HG03432 (cell line): ENCODE data around the gene ERN2.
"Not testable (repeated sequence)": the region's sequence is repeated elsewhere in the genome, so short reads cannot be mapped to it uniquely, and the experiment has no call there.

ENCODE experiments used
- ATAC-seq: cut with Tn5 transposase; IDR thresholded peaks from one replicate; pipeline ENCODE4 v1.9.1; 2021; ENCODE audit warnings: mild to moderate bottlenecking, moderate library complexity; ENCODE audit not compliant: unreplicated experiment

The ERN2 gene

DNA sequence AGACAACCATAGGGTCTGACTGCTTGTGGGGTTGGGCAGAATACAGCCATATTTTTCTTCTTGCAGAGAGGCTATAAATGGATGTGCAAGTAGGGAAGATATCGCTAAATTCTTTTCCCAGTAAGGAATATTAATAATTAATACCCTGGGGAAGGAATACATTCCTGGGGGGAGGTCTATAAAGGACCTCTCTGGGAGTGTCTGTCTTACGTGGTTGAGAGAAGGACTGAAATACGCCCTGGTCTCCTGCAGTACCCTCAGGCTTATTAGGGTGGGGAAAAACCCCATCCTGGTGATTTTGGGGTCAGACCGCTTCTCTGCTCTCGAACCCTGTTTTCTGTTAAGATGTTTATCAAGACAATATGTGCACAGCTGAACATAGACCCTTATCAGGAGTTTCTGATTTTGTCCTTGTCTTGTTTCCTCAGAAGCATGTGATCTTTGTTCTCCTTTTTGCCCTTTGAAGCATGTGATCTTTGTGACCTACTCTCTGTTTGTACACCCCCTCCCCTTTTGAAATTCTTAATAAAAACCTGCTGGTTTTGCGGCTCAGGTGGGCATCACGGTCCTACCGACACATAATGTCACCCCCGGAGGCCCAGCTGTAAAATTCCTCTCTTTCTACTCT, 9.7 kb upstream of the ERN2 start:
- not testable (repeated sequence) for ATAC-seq

DNA sequence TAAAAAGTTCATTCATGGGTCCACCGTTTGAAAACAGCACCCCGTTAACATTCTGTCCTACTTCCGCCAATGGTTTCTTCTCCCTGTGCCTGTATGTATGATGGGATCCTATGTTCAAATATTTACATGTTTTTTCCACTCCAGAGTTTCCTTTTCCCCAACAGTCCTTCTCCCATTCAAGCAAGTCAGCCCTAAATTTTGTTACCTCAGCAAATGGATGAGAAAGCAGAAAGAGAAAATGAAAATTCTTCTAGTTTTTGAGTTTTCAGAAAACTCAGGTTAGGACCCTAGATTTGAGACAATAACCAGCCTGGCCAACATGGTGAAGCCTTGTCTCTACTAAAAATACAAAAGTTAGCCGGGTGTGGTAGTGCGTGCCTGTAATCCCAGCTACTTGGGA, 3.5 kb upstream of the ERN2 start:
- ATAC-seq = no peak

DNA sequence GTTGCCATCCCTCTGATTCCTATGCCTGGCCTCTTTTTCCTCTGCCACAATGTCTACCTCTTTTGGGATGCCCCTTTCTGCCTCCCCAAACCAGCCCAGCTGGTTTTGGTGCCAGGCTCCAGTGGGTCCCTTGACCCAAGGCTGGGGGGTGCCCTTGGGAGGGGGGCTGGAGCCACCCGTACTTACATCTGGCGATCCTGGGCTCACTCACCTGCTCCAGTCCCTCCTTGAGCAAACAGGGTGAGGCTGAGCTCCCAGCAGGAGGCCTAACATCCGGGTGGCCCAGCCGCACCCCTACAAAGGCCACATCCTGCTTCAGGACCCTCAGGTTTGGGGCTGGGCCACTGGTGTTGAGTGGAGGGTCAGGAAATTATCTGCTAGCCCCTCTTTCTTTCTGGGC, 1.2 kb downstream of the ERN2 start:
- ATAC-seq = no peak

DNA sequence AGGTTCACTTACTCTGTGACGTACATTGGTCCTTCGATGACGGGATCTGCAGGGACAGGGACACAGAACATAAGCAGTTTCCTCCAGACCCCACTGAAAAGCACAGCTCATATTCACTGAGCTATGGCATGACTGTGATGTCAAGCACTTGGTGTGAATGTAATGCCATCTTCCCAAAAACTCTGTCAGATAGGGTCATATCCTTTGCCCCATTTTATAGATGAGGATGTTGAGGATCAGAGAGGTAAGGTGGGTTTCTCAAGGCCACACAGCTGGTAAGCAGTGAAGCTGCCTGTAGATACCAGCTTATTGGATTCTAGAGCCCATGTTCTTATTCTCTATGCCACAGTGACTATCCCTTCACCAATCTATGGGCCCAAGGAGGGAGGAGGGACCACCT, 2.5 kb downstream of the ERN2 start:
- no peak for ATAC-seq

DNA sequence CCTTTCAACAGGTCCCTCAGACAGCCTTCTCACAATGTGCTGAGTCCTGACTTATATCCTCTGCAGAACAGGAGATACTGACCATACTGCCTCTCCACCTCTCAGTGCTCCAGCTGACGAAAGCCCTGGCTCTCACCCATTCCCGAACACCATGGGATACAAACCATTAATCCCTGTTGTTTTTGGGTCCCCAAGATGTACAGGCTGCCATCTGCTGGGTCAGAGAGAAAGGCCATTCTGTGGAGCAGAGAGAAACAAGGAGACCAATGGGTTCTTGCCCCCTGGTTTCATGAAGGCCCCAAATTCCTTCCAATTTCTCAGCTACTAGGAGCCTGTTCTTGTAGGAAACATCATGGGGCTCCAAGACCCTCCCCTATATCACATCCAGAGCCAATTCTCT, 3.0 kb downstream of the ERN2 start:
- no peak for ATAC-seq

DNA sequence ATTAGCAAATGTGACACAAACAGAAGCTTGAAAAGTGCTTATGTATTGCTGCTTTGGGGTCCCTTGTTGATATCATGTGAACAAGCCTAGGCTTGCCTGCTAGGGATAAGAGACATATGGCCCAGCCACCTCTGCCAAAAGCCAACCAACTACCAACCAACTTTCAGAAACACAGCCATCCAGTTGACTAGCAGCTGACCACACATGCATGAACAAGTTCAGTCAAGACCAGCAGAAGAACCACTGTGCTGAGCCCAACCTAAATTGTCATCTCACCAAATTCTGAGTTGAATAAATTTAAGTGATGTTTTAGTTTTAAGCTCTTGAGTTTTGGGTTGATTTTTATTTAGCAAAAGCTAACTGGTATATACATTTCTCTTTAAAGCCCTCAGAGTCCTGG, 3.5 kb downstream of the ERN2 start:
- no peak for ATAC-seq

DNA sequence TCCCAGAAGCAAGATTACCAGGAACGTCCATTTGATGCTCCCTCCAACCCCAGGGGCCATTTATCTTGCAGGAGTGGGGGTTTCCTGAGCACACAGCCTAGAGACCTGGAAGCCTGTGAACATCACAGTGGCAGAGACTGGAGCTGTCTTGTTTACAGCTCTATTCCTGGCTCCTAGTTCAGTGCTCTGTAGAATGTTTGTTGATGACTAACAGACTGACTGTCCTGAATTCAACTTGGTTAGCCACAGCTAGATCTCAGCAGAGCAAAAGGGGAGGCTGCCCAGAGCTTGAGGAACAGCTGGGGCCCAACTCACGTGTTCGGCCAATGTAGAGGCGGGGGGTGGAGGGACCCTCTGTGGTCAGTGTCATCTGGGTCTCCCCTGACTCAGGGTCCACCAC, 6.6 kb downstream of the ERN2 start:
- ATAC-seq = no peak

DNA sequence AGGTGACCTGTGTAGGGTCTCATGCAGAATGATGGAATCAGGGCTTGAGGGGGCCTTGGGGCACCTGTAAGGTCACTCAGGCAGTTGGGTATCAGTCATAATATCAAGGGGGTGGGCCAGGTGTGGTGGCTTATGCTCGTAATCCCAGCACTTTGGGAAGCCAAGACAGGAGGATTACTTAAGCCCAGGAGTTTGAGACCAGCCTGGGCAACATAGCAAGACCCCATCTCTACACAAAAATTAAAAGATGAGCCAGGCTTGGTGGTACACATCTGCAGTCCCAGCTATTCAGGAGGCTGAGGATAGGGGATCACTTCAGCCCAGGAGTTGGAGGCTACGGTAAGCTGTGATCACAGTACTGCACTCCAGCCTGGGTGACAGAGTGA, 7.5 kb downstream of the ERN2 start:
- no peak for ATAC-seq

DNA sequence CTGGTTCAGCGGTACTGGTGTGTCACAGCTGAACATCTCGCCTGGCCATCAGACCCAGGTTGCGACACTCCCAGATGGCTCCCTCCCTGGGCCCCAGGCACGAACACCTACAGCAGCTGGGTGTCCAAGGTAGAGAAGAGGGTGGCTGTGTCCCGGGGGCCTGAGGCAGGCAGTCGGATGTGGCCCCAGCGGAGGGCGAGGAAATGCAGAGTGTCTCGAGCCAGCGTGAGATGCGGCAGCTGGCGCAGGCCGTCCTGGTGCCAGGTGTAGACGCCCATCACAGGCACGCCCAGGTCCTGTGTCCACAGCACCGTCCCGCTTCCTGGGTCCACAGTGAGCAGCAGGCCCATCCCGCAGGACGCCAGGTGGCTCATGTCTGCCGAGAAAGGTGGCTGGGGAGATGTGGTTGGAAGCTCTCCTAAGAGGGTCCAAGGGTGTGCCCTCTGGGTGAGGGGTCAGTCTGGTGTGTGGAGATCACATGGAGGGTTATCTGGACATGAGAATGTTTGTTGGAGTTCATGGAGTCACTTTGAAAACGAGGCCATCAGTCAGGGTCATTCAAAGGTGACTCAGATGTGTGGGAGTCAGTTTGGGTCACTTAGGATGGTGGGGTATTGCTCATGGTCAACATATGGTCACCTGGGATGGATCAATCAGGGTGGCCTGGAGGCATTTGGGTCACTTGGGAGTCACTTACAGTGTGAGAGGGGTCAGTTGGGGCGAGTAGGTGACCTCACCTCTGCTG, 8.1 kb downstream of the ERN2 start:
- no peak for ATAC-seq

DNA sequence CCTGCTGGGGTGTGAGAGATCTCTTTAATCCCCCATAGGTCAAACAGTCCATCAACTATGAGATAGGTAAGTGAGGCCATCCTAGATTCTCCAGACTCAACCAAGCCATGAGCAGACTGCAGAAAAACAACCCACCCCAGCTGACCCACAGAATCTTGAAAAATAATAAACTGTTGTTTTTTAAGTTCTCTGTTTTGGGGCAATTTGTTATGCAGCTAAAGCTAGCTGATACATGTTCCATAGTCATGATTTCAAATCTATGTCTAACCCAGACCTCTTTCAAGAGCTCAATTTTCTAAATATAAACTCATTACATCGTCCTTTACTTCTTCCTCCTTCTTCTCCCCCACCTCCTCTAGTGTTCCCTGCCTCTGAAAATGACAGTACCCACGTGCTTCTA, 10.1 kb downstream of the ERN2 start:
- ATAC-seq = no peak

DNA sequence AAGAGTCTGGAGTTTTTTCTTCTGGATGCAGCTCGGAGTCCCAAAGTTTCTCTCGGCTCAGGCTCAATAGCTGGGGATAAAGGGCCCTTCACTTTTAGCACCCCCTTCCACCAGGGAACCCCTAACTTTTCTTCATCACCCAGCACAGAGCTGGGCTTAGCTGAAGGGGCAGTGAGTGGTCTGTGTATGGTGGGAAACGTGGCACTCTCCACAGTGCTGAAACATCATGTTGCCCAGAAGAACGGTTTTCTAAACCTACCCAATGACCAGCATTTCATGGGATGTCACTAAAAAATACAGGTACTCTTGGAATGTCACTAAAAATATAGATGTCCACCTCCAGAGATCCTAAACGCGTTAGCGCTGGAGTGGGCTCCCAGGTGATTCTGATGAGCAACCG, 12.0 kb downstream of the ERN2 start:
- no peak for ATAC-seq

DNA sequence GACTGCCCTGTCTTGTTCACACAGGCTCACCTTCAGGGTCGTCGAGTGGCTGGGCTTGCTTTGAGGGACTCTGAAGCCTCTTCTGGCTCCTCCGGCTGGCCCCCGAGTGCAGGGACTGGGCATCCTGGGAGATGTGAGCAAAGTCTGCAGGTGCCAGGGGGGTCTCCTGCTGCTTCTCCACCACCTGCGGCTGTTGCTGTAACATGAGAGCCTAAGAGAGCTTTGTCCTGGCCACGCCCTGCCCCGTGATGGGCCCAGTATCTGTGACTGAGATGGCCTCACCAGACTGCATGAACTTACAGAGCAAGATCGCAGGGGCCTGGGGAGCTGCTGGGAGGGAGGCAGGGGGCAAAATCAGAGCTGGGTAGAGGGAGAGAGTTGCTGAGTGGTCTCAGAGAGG, 12.5 kb downstream of the ERN2 start:
- no peak for ATAC-seq

DNA sequence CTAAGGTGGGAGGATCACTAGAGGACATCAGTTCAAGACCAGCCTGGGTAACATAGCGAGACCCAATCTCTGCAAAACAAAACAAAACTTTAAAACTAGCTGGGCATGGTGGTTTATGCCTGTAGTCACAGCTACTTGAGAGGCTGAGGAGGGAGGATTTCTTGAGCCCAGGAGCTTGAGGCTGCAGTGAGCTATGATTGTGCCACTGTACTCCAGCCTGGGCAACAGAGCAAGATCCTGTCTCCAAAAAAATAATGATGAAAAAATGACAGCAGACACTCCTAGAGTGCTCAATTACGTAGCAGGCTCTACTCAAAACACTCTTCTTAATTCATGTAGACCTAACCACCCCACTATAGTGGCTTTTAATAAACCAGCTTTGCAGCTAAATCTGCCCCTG, 12.9 kb downstream of the ERN2 start:
- ATAC-seq = no peak

DNA sequence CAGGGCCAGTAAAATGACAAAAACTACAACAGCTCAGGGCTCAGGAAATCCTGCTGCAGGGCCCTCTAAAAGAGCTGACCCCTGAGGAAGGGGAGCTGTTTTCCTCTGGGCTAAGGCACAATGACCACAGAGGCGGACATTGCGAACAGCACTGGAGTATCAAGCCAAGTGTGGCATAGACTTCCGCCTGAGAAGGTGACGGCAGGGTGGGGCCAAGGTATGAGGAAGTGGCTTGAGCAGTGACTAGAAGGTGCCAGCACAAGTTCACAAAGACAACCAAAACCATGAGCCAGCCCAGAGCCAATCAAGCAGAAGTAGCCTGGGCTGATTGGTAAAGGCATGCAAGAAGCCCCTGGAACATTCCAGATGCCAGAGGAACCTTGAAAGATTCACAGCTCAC, 13.9 kb downstream of the ERN2 start:
- no peak for ATAC-seq

DNA sequence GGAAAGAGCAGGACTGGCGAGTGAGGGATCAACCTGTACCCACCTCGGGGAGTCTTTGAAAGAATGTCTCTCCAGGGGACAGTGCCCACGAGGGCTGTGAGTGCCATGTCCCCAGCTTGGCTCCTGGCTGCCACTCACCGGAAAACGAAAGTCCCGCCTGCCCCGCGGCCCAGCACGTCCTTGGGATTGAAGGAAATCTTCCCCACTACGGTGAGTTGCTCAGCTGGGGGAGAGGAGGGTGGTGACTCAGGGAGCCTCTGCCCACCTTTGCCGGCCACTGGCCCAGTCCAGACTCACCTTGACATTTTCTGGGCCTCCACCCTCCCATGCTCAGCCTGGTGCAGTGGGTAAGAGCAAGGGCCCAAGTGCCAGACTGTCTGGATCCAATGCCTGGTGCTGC, 17.3 kb downstream of the ERN2 start:
- no peak for ATAC-seq

DNA sequence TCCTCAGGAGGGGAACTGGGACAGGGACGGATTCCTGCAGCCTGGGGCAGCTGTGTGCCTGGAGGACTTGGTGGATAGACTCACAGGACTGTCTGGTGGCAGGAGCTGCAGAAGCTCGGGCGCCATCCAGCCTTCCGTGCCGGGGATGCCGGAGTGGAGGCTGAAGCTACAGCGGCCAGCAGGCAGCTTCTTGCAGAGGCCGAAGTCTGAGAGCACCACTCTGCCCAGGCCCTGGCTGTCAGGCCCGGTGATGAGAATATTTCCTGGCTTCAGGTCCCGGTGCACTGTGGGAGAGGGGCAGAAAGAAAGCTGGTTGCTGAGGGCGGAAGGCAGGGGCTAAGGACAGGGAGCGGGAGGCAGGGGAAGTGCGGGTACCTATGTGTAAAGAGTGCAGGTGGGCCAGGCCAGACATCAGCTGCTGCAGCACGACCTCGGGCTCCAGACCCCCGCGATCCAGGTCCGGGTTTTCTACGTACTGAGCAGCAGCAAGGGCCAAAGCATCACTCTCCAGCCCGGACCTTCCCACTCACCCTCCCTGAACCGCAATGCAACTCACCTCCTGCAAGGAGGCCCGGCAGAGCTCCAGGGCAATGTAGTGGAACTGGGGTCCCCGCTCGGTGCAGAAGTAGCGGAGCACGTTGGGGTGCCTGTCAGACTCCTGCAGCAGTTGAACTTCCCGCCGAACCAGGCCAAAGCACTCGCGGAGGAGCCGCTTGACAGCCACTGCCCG, 18.2 kb downstream of the ERN2 start:
- no peak for ATAC-seq

DNA sequence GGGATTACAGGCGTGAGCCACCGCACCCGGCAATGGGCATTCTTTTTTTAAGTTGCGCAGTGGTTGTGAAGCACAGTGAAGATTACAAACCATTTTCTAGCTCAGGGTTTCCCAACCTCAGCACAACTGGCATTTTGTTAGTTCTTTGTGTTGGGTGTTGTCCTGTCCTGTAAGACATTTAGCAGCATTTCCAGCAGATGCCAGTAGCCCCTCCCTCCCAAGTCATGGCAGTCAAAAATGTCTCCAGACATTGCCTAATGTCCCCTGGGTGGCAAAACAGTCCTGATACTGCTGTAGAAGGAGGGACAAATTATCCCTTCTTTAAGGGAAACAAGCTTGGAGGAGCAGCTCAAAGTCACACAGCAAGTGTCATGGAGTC, 18.8 kb downstream of the ERN2 start:
- no peak for ATAC-seq

DNA sequence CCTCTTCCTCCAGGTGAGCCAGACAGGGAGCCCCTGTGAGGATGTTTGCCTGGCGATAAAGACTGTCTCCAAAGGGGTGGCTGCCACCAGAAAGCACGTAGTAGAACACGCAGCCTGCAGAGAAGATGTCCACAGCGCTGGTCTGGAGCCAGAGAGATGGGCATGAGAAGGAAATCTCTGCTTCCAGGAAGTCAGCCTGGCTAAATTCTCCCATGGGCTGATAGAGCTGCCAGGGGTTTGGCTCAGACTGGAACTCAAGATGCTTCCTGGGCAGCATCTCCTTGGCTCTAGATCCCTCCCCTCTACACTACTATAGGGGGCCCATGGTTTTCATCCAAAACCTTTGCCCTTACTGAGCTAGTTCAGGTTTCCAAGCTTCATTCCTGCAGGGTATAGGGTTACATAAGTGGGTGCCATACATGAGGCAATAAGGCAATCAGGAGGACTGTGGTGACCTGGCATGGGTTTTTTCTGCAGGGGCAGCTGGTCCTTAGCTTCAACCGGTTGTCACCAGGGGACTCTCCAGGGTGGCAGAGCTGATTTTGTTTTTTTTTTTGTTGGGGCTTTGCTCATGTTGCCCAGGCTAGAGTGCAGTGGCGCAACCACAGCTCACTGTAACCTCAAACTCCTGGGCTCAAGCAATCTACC, 20.7 kb downstream of the ERN2 start:
- ATAC-seq = no peak

DNA sequence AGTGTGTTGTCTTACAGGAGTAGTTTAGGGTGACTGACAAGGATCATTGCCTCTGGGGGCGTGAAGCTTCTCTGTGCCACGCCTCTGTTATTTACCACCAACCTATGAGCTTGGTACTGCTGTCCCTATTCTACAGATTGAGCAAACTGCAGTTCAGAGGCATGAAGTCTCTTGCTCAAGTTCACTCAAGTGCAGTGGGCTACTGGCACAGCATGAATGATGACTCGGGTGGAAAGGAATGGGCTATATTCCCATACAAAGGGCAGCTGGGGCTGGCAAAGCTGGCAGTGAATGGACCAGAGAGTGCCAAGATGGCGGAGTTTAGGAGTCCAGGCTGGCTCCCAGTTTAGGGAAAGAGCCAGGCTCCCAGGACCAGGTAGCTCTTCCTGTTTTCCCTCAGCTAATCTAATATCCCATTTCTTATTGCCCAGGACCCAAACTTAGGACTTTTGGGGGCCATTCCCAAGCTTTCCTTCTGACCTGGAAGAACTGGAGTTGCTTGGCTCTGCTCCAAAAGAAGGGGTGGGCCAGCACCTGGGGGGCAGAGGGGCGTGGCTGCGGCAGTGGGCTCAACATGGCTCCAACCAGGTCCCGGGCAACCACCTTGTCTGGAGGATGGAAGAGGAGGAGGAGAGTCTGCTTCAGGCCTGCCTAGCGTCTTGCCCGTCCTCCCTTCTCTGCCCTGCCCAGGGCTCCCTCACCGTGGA, 21.4 kb downstream of the ERN2 start:
- no peak for ATAC-seq

DNA sequence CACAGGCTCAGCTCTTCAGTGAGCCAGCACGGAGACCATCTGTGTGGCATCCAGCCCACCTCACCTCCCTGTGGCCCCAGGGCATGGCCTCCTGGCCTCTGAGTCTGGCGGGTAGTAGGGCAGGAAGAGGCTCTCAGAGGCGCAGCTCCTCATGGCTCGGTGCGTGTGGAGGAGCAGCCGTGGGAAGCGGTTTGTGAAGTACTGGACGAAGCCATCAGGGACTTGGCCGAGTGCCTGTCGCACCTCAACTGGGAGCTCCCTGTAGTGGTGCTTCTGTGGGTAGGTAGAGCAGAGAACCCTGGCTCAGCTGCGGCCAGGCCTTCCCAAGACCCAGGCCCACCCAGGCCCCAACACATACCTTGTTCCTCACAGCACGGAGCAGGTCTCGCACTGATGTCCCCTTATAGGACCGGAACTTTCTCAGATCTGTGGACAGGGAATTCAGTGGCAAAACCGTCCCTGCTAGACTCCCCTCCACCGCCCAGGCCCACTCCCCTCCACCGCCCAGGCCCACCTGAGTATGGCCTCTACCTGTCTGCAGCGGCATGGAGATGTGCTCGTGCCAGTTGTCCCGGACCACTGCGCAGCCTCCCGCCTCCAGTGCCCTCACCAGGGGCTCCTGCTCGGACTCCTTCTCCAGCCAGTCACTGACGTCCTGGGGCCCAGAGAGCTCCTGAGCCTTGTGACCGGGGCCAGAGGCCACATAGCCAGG, 22.1 kb downstream of the ERN2 start:
- ATAC-seq = no peak
